GM12865 (cell line): ENCODE data around the gene TMCC1.
"Not testable (repeated sequence)": the region's sequence is repeated elsewhere in the genome, so short reads cannot be mapped to it uniquely, and the experiment has no call there.

Source experiments
- DNase-seq: peaks from one replicate; pipeline ENCODE4 v3.0.0; 2010; ENCODE audit warnings: low read depth
- H3K4me3 ChIP-seq: 2 replicates; pipeline ENCODE4 v1.5.1; 2011; ENCODE audit warnings: mild to moderate bottlenecking, low read depth, low read length, control low read depth
- CTCF ChIP-seq: IDR thresholded peaks from 2 replicates; pipeline ENCODE4 v1.5.1; 2011; ENCODE audit warnings: low read length, control low read depth, low read depth, inconsistent platforms; ENCODE audit not compliant: insufficient read depth; ENCODE audit errors: missing control alignments

The TMCC1 gene

GRCh38 chr3:129686941-129687340 lies 206.6 kb downstream of the TMCC1 start:
- no peak overlapping the region for H3K4me3 ChIP-seq
- no peak for TF ChIP-seq CTCF

GRCh38 chr3:129684270-129684669 lies 209.2 kb downstream of the TMCC1 start:
- no peak for TF ChIP-seq CTCF
- H3K4me3 ChIP-seq = no peak overlapping the region
- no peak for DNase-seq

More at GRCh38 chr3:129686941-129687340, 206.6 kb downstream of the TMCC1 start:
- DNase-seq = no peak

- no peak for TF ChIP-seq CTCF
- no peak overlapping the region for H3K4me3 ChIP-seq
- DNase-seq = no peak
Measured at GRCh38 chr3:129683201-129683600, 210.3 kb downstream of the TMCC1 start.

- DNase-seq = no peak
Measured at GRCh38 chr3:129676985-129677384, 216.5 kb downstream of the TMCC1 start.

GRCh38 chr3:129674798-129675123 lies 218.8 kb downstream of the TMCC1 start:
- H3K4me3 ChIP-seq, DNase-seq: not testable (repeated sequence)

More at GRCh38 chr3:129676985-129677384, 216.5 kb downstream of the TMCC1 start:
- no peak overlapping the region for H3K4me3 ChIP-seq
- no peak for TF ChIP-seq CTCF

- no peak overlapping the region for H3K4me3 ChIP-seq
- no peak for TF ChIP-seq CTCF
- DNase-seq = peak; percentile 4
Measured at GRCh38 chr3:129673897-129674797, 219.4 kb downstream of the TMCC1 start.

GRCh38 chr3:129673012-129673411 lies 220.5 kb downstream of the TMCC1 start:
- no peak for DNase-seq
- no peak overlapping the region for H3K4me3 ChIP-seq
- no peak for TF ChIP-seq CTCF
